NCI-H1436 (cell line): Measurements from ENCODE around the gene TAF10.

Experiments used
- DNase-seq: peaks from one replicate; lab custom pipeline; 2025; lab: John Stamatoyannopoulos, UW

Gene TAF10

DNA sequence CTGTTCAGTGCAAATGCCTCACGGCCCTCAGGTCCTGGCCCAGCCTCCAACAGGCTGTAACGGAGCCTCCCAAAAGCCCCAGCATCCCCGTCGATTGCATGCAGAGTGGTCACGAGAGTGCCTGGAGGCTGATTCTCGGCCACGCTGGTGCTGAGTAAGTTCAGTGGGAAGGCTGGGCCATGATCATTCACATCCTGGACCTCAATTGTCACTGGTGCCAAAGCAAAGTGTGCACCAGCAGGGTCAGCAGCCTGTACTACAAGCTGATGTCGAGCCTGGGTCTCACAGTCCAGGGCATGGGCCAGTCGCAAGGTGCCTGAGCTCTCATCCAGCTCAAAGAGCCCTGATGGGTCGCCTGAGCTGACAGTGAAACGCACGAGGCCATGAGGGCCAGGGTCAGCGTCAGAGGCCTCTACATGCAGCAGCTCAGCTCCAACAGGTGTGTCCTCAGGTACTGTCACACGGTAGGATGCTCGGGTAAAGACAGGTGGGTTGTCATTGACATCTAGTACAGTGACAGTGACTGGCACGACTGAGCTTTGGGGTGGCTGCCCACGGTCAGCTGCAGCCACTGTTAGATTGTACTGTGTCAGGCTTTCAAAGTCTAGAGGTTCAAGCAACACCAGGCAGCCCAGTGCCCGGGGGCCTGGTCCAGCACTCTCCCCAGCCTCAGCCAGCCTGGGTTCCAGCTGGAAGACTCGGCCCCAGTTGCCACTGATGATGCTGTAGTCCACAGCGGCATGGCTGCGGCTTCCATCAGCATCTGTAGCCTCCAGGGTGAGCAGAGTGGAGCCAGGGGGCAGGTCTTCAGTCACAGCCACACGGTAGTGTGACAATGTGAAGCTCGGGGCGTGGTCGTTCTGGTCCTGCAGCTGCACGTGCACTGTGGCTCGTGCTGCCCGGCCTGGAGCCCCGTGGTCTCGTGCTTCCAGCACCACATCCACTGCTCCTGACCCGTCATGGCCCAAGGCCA lies 11.7 kb upstream of the TAF10 start:
- no peak for DNase-seq

DNA sequence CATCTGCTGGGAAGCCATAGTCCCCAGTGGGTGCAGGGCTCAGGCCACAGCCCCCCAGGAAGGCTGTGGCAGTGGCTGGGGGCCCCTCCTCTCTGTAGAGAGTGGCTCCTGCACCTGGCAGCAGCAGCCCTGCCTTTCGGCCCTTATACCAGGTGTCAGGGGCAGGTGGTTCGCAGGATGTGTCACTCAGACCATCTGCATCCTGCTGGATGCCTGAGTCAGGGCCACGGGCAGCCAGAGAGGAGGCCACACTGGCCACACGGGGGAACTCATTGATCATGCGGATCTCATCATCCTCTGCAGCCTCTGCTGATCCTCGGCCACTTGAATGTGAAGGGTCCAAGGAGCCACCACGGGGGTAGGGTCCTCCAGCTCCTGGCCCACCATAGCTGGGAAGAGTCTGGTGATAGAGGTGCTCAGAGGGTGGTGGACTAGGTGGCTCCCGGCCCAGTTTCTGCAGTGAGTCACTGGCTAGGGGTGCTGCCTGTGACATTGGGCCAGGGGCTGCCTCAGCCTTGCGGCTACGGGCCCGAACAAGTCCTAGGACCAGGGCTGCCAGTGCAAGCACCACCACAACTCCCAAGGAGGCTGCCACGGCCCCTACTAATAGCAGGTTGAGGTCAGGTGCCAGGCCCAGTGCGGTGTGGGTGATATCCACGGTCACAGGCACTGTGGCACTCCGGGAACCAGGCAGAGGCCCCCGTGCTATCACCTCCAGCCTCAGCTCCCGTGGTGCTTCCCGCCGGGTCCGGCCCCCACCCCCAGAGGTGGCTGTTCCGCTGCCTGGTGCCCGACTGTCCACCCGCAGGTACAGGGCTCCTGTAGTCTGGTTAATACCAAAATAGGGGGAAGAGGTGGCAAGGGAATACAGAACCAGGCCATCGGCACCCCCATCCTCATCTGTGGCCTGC lies 10.5 kb upstream of the TAF10 start:
- DNase-seq: no peak

DNA sequence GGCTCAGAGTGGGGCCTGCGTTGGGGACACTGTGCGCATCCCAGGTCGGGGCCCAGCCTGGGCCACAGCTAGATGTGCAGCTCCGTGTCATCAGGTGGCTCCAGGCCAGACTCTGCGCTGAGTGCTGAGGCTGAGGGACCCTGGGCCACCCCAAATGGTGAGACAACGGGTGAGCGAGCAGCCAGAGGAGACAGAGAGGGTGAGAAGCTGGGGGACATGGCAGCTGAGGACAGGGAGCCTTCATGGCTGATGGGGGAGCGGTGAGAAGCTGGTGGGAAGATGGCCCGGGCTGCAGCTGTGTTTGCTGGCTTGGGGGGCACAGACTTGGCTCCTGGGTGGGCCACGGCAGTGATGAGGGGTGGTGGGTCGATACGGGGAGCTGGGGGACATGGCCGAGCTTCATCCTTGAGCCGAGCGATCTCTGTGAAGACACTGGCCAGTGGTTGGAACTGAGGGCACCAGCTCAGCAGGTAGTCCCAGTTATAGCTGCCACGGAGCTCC lies 9.7 kb upstream of the TAF10 start:
- DNase-seq: no peak

DNA sequence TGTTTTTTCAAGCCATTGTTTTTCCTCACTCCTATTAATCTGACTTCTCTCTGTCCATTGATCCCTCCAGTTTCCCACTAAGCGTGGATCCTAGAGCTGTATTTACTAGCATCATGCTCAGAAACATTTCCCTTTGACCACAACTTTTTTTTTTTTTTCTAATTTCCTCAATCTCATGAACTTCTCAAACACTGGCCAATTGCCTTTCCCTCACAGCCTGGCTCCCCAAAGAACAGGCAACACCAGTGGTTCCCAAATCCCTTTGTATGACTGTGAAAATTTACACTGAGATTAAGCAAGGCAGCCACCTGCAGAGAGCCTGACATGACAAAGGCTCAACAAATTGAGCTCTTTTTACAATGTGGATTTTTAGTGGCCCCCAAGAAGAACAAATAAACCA lies 8.6 kb upstream of the TAF10 start:
- no peak for DNase-seq

DNA sequence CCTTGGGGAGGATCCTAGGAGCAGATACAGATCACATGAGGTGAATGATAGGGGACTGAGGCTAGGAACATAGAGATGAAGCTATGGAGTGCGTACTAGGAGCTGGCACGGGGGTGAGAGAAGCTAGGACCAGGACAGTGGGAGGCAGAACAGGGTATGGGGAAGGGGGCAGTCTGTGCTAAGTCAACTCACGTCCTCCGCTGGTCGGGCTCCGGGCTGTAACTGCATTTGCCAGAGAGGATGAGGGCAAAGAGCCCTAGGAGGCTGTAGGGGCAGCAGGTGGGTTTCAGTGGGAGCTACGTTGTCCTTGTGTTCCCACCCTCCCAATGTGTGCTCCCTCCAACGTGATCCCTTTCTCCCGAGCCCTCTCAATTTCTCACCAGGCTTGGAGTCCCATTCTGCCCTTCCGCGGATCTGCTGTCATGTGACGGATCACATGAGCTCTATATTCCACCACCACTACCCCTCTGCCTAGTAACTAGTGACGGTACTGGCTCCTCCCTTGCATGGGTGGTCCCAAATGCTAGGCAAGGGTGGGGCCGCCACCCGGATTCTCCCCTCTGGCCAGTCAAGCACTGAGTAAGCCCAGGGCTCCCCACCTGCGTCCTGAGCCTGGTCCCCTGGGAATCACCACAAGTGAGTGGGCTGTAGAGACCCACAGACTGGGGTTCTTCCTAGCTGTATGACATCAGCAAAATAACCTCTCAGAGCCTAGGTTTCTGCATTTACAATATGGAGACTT lies 7.2 kb upstream of the TAF10 start, which contains the start of gene TPP1:
Gene TPP1 (minus strand): TSS at position 419 of the 742 bp plus-strand sequence. CDS start 22 bp downstream, at position 397.
- peak; percentile 93 for DNase-seq

DNA sequence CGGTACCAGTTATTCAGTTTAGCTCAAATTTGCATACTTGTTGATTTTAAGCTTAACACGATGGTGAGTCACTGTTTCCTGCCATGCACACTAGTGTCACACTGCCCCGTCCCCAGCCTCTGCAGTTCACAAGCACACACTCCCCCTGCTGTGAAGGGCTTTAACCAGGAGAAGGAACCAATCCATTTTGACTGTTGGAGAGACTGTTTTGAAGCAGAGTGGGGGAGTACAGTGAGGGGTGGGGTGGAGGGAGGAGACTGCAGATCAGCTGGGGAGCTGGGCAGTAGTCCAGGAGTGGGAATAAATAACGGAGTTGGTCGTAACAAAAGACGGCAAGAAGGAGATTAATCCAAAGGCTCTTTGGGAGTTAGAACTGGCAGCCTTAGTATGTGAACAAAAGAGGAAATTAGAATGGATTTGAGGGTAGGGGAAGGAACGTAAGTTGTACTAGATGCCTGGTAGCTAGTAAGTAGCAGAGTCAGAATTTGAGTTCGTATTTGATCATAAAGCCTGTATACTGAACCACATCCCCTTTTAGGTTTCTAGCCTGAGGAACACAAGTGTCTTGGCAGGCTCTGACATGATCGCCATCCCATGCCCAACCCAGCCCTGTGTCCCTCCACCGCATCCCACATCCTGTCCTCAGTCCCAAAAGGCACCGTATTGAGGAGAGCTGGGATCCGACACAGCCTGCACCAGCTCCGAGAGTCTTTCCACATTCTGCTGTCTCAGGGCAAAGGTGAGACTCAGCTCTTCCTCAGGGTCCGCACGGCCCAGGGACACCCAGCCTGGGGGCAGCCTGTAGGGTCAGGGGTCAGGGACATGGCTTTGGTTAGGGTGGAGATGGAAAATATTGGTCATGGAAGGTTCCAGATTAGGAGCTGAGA lies 6.3 kb upstream of the TAF10 start:
- no peak for DNase-seq

DNA sequence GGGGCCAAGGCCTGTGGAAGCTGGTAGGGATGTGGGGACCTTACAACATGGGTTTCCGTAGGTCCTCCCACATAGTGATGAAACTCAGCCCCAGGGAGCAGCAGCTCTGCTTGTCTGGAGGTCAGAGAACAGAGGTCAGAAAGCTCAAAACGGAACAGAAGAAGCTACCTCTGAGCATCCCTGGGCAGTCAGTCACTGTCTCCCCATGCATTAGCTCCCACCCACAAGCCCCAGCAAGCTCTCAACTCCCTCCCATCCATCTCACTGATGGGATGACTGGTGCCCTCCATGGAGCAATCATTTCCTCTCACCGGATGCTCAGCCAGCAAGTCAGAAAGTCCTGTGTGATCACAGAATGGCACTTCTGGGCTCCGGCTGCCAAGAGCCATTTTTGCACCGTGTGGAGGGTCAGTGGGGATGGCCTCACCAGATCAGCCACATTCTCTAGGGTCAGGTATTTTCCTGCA lies 5.3 kb upstream of the TAF10 start:
- DNase-seq: no peak

DNA sequence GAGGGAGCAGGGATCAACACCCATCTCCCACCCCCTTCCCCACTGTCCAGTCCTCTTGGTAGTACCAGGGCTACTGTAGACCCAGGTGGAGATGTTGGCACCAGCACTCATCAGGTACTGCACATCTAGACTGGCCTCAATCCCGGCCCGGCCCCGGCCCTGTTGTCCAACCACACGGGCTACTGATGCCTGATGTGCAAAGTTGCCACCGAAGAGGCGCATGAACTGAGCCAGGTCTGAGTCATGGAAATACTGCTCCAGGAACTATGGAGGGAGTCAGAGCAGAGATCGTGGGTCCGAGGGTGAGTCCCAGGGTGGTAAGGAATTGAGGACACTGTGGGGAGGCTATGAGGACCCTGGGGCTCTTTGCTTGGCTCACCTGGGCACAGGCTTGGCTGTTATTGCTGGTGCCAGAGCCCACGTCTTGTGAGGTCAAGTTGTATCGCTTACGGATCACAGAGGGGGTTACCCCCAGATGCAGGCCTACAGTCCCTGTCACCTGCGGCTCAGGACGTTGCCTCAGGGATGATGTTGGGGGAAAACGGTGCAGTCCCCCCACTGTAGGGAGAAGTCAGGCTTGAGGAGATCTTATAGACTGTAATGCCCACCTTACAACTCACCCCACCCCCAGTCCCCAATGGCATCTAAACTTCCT lies 4.7 kb upstream of the TAF10 start:
- DNase-seq: no peak

DNA sequence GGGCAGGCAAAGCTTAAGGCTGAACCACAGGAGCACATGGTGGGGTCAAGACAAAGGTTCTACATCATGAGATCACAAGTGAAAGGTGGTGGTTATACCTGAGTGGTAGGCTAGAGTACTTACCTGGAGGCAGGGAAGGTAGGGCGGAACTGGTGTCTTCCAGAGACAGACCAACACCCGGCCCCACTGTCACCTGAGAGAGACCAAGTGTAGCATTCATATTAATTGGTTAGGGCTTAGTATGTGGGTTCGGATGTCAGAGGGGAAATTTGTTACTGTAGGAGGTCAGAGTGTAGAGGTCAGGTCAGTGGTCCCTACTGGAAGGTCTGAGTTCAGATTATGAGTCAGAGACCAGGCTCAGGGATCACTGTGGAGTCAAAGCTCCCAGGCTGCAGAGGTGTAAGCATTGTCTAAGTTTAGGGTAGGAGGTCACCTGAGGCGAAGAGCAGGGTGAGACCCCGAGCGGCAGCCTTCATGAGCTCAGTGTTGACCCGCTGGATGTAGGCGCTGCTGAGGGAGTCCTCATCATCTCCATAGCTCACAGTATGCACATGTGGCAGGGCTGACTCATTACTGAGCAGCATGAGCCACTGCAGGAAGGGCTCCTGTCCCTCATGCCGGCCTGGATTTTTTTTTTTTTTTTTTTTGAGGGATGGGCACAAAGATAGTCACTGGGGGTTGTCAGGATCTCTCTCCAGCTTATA lies 4.0 kb upstream of the TAF10 start:
- no peak for DNase-seq

DNA sequence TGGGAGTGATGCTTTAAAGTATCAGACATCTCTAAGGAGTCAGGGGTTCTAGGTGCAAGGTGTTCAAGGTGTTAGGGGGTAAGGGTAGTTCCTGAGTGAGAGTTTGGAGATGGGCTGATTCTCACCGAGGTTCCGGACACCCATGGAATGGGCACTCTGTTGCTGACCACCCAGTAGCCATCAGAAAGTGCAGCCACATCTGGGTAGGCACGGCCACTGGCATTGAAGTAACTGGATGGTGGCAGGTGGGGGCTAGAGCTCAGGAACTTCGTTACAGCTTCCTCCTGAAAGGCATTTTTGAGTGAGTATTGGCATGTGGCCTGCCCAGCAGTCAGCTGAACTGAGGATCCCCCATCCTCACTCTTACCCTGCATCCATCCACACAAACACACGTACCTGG lies 3.0 kb upstream of the TAF10 start:
- DNase-seq: no peak

DNA sequence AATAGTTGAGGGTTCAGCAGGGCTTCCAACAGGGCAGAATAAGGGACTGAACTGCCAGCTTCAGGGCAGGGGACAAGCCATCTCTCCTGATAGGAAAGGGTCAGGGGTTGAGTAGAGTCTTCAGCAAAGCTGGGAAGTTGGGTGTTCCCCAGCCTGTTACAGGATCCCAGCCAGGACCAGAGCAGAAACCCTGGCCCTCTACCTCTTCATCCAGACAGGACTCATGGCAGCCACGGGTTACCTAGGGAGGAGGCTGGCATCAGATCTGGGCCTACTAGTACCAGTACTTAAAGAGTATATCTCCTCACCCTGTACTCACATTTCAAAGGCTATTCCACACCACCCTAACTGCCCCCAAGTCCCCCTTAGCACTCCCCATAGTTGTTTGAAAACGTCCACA lies 2.4 kb upstream of the TAF10 start:
- DNase-seq: no peak

DNA sequence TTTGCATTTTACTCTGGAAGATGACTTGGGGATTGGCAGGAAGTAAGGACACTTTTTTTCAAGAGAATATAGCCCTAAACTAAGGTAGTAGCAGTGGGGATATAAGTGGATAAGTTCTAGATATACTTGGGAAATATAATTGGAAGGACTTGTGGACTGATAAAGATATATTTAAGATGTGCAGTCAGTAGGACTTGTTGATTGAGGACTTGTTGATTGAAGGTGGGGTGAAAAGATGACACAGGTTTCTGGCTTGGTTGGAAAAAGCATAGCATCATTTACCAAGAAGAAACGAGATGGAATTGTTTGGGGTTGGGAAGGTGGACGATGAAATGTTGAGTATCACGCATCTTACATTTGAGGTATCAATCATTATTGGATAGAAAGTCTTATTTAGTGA lies 1.5 kb upstream of the TAF10 start:
- no peak for DNase-seq

DNA sequence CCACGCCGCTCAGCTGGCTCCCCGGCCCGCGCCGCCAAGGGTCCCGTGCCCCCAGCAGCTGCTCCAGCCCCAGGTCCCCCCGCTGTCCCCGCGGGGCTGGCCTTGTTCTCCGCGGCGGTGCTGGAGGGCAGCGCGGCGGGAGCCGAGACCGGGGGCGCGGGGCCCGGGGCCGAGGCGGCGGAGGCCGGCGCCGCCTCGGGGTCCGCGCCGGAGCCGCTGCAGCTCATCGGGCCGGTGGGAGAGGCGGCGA lies 128 bp downstream of the TAF10 start:
- DNase-seq: no peak

DNA sequence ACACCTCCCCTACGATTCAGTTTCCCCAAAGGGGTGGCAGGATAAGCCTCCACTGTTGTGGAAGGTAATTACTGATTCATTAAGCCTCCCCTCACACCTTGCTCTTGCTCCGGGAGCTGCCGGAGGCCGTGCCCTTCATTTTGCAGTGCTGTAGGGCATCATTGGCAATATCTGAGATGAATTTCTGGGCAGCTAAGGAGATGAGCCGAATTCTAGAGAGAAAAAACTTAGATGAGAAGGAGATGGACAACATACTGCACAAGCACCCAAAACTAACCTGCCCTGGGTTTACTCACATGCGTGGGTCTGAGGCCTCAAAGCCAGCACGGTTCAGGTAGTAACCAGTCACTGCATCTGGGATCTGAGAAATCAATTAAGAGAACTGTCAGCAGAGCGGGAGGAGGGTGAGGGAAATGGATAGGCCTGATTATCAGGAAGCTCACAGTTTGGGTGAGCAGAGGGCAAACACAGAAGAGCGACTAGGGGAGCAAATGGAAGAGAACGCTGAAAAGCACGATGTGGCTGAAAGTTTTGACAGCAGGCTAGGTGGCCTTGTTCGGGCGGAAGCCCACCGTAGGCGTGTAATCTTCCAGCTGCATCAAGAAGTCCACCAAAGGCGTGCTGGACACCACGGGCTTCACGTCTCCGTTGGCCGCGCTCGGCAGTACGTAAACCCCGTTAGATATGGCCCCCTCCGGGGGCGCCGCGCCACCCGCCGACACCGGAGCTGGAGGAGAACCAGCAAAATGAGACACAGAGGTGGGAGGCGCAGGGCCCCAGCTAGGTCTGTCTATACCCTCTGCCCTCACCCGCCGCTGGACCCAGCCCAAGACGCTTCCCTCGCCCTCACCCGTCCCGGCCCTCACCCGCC lies 689 bp downstream of the TAF10 start:
- no peak for DNase-seq

DNA sequence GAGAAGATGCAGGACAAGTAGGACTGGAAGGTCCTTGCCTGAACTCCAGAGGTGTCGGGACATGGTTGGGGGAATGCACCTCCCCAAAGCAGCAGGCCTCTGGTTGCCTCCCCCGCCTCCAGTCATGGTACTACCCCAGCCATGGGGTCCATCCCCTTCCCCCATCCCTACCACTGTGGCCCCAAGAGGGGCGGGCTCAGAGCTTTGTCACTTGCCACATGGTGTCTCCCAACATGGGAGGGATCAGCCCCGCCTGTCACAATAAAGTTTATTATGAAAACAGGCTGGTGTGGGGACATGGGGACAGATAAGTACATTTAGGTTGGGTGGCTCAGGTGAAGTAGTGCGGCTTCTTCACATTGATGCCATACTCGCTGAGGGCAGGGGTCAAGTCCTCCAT lies 1.4 kb downstream of the TAF10 start:
- no peak for DNase-seq

DNA sequence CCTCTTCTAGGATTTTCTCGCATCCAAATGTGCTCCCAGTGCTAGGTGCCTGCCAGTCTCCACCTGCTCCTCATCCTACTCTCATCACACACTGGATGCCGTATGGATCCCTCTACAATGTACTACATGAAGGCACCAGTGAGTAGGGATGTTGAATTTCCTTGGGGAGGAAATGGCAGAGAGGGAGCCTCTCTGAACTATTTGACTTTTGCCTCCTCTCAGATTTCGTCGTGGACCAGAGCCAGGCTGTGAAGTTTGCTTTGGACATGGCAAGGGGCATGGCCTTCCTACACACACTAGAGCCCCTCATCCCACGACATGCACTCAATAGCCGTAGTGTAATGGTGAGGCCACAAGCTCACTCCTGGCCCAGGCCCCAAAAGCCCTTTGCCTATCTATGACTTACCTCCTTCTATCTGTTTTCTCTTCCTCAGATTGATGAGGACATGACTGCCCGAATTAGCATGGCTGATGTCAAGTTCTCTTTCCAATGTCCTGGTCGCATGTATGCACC lies 2.5 kb downstream of the TAF10 start:
- no peak for DNase-seq

DNA sequence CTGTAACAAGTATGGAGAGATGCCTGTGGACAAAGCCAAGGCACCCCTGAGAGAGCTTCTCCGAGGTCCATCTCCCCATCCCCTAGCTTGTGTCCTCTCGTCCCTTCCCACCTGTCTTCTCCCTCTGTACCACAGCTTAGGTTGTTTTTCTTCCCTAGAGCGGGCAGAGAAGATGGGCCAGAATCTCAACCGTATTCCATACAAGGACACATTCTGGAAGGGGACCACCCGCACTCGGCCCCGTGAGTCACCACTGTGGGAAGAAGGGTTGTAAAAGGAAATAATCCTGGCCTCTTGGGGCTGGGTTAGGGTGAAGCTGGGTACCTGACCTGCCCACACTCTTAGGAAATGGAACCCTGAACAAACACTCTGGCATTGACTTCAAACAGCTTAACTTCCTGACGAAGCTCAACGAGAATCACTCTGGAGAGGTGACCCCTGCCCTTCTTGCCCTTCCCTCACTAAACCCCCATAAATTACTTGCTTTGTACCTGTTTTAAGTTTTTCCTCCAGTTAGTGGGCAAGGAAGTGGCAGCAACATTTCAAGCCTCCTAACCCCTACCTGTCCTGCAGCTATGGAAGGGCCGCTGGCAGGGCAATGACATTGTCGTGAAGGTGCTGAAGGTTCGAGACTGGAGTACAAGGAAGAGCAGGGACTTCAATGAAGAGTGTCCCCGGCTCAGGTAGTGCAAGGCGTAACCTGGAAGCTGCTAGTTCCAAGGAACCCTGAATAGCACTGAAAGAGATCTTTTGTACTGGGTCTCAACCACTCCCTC lies 3.1 kb downstream of the TAF10 start:
- no peak for DNase-seq

DNA sequence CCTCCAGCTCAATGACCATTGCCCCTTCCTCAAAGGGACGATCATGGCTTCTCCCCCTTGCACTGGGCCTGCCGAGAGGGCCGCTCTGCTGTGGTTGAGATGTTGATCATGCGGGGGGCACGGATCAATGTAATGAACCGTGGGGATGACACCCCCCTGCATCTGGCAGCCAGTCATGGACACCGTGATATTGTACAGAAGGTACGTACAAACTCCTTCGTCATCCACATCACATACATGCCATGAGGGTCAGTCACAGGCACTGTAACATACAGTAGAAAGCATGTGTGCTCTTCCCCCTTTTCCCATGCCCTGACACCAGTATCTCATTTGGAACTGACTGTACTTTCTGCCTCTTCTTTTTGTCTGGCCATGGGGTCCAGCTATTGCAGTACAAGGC lies 4.0 kb downstream of the TAF10 start:
- no peak for DNase-seq
